Nephron (organoid): ENCODE results near the gene TSPAN17.
A peak's percentile ranks its signal among the peaks of the same experiment; 100 is the strongest.

Source experiments
- H3K27ac Mint-ChIP-seq, 3 experiments: 2 replicates each; pipeline ENCODE4 v1.8.0; 2020; ENCODE audit warnings: mixed read lengths in 3 of 3, mild to moderate bottlenecking in 2 of 3, moderate library complexity in 1 of 3
- H3K27me3 Mint-ChIP-seq: 2 replicates; pipeline ENCODE4 v1.8.0; 2021; ENCODE audit warnings: low read depth, mild to moderate bottlenecking, moderate library complexity, mixed read lengths
- H3K36me3 Mint-ChIP-seq: 2 replicates; pipeline ENCODE4 v1.8.0; 2020; ENCODE audit warnings: low read depth, mixed read lengths
- H3K4me1 Mint-ChIP-seq: 2 replicates; pipeline ENCODE4 v1.8.0; 2020; ENCODE audit warnings: mixed read lengths
- H3K4me3 Mint-ChIP-seq, 3 experiments: 2 replicates each; pipeline ENCODE4 v1.8.0; 2020; ENCODE audit warnings: mild to moderate bottlenecking in 3 of 3, mixed read lengths in 3 of 3, moderate library complexity in 2 of 3
- H3K9me3 Mint-ChIP-seq: 2 replicates; pipeline ENCODE4 v1.8.0; 2020; ENCODE audit warnings: mixed read lengths
- TF ChIP-seq, protein P1 (sequence below), 3 experiments: fragments of 200-600 bp; sonication (generic); IDR thresholded peaks; one replicate each; pipeline ENCODE4 v1.5.0; 2021; ENCODE audit warnings: antibody characterized with exemption in 3 of 3; ENCODE audit not compliant: unreplicated experiment in 3 of 3

The TSPAN17 gene

DNA sequence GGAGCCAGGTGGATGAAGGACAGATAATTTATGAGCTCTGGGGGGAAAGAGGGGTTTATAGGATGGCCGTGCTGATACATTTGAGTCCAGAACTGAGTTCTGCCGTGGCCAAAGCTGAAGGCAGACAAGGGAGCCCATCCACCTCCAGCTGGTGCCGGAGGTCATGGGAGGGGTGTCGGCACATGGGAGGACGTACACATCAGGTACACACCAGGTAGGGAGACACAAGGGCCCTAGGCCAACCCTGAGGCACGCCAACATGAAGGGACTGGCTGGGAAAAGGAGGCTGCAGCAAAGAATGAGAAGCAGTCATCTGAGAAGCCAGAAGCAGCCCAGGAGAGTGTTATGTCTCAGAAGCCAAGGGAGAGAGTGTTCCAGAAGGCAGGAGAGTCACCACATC lies 35.3 kb upstream of the TSPAN17 start:
- H3K4me1 Mint-ChIP-seq = peaks cover 7% of the 10 kb centered on the region
- no peak overlapping the region for H3K27ac Mint-ChIP-seq
- TF ChIP-seq, protein P1, sequence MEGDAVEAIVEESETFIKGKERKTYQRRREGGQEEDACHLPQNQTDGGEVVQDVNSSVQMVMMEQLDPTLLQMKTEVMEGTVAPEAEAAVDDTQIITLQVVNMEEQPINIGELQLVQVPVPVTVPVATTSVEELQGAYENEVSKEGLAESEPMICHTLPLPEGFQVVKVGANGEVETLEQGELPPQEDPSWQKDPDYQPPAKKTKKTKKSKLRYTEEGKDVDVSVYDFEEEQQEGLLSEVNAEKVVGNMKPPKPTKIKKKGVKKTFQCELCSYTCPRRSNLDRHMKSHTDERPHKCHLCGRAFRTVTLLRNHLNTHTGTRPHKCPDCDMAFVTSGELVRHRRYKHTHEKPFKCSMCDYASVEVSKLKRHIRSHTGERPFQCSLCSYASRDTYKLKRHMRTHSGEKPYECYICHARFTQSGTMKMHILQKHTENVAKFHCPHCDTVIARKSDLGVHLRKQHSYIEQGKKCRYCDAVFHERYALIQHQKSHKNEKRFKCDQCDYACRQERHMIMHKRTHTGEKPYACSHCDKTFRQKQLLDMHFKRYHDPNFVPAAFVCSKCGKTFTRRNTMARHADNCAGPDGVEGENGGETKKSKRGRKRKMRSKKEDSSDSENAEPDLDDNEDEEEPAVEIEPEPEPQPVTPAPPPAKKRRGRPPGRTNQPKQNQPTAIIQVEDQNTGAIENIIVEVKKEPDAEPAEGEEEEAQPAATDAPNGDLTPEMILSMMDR (IDR thresholded peaks at IDR 0.05; ENCODE audit: unreplicated experiment in 3 of 3) = no peak
- no peaks in the 10 kb centered on the region for H3K36me3 Mint-ChIP-seq
- no peaks in the 10 kb centered on the region for H3K9me3 Mint-ChIP-seq
- H3K4me3 Mint-ChIP-seq = peak overlapping the region in 2 of 3 experiments; percentile 3 to 14
- H3K27me3 Mint-ChIP-seq = peaks cover 67% of the 10 kb centered on the region

DNA sequence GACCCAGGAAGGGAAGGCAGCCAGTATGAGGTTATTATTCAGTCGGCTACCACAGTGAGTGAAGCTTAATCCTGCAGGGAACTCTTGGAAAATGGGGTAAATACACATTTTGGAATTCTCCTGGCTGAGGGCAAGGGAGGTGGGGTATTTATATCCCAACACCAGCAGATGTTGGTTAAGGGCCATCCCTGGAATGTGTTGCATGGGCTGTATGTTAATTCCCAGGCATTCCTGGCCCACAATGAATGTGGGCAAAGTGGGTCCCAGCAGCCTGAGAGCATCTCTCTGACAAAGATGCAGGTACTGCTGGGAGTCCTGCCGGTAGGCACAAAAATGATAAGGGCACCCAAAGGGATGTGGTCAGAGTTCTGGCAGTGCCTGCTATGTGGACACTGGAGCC lies 34.4 kb upstream of the TSPAN17 start:
- Mint-ChIP-seq H3K27me3 (peaks cover 75% of the 10 kb centered on the region), H3K9me3 (no peaks in the 10 kb centered on the region)

DNA sequence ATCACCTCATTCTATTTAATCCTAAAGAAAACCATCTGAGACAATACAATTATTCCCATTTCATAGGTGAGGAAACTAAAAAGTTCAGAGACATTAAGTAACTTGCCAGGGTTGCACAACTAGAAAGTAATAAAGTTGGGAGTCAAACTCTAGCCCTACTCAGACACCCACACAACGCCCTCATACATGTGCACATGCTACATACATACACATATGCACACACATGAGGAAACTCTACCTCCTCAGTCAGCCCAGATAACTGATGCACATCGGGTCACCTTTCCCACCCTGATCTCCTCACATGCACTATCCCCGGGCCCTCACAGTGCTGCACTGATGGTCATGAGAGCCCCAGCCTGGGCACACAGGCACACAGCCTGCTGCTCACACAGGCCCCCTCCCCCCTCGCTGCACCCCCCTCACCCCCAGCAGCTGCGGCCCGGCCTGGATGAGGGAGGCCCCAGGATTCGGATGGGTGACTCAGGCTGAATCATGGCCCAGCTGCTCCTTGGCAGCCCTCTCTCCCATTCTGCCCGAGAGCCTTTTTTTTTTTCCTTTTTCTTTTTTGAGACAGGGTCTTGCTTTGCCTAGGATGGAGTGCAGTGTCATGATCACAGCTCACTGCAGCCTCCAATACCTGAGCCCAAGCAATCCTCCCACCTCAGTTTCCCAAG lies 32.3 kb upstream of the TSPAN17 start:
- Mint-ChIP-seq H3K36me3 (no peaks in the 10 kb centered on the region), H3K27me3 (peaks cover 87% of the 10 kb centered on the region), H3K27ac (no peak overlapping the region), H3K4me1 (no peaks in the 10 kb centered on the region), H3K9me3 (no peaks in the 10 kb centered on the region), H3K4me3 (no peak overlapping the region)
- TF ChIP-seq, protein P1 (IDR thresholded peaks at IDR 0.05; ENCODE audit: unreplicated experiment in 3 of 3) = no peak

More for the DNA sequence above, 34.4 kb upstream of the TSPAN17 start:
- Mint-ChIP-seq H3K36me3 (no peaks in the 10 kb centered on the region), H3K4me1 (peaks cover 7% of the 10 kb centered on the region), H3K27ac (no peak overlapping the region), H3K4me3 (no peak overlapping the region)
- TF ChIP-seq, protein P1 (IDR thresholded peaks at IDR 0.05; ENCODE audit: unreplicated experiment in 3 of 3) = no peak

DNA sequence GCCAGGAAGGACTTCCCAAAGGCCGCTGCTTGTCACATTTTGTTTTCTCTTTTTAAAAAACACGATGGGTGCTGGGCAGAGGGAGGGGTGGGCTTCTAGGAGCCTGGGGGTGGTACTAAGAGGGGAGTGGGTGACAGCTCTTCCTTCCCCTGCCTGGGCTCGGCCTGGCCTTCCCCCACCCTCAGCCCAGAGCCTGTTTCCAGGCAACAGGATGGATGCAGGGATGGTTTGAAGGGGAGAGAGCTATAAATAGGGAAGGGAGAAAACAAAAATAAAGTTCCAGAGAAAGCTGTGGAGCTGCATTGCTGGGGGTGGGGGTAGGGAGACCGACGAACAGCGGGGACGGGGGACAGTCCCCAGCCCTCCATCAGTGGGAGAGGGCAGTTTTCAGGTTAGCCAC lies 30.8 kb upstream of the TSPAN17 start:
- no peak overlapping the region for H3K27ac Mint-ChIP-seq
- H3K4me1 Mint-ChIP-seq = no peaks in the 10 kb centered on the region
- H3K27me3 Mint-ChIP-seq = peaks cover 96% of the 10 kb centered on the region
- H3K9me3 Mint-ChIP-seq = no peaks in the 10 kb centered on the region
- H3K36me3 Mint-ChIP-seq = no peaks in the 10 kb centered on the region
- TF ChIP-seq, protein P1 (IDR thresholded peaks at IDR 0.05; ENCODE audit: unreplicated experiment in 3 of 3) = no peak
- H3K4me3 Mint-ChIP-seq = no peak overlapping the region

DNA sequence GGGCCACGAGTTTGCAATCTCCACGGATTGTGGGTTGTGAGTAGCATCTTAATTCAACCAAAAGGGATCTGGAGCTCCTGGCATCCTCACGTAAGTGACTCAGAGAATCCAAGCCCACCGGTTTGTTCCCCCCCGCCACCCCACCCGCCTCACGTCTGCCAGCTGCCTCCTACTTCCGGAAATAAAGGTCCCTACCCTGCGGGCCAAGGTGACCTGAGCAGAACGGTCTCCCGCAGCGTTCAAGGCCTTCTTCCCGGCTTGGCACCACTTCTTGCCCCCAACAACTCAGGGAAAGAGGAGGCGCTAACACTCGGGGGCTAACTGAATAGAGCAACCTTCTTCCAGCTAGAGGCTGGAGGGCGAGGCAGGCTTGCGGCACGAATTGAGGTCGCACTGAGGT lies 28.5 kb upstream of the TSPAN17 start:
- Mint-ChIP-seq H3K9me3 (no peaks in the 10 kb centered on the region), H3K27me3 (peaks cover 98% of the 10 kb centered on the region), H3K36me3 (no peaks in the 10 kb centered on the region), H3K4me1 (no peaks in the 10 kb centered on the region), H3K27ac (no peak overlapping the region), H3K4me3 (no peak overlapping the region)
- TF ChIP-seq, protein P1 (IDR thresholded peaks at IDR 0.05; ENCODE audit: unreplicated experiment in 3 of 3) = no peak

DNA sequence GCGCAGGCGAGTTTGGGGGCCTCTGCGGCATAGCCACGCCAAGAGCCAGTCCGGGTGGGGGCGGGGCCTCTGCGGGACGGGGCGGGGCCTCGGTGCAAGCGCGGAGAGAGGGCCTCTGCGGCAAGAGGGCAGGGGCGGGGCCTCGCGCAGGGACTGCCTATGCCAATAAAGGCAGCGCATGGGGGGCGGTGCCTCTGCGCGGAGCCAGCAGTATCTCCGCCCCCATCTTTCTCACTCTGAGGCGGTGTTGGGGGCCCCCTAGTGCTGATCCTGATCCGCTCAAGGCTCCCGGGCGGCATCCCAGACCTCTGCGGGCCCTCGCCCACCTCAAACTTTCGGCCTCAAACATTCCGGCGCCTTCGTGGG lies 28.1 kb upstream of the TSPAN17 start:
- no peak overlapping the region for H3K27ac Mint-ChIP-seq
- TF ChIP-seq, protein P1 (IDR thresholded peaks at IDR 0.05; ENCODE audit: unreplicated experiment in 3 of 3) = peak in 2 of 3 experiments; percentile 15 to 34
- H3K4me3 Mint-ChIP-seq = no peak overlapping the region
- no peaks in the 10 kb centered on the region for H3K9me3 Mint-ChIP-seq
- no peaks in the 10 kb centered on the region for H3K4me1 Mint-ChIP-seq
- H3K27me3 Mint-ChIP-seq = peaks cover 98% of the 10 kb centered on the region
- no peaks in the 10 kb centered on the region for H3K36me3 Mint-ChIP-seq
